Transverse colon (tissue), 4 donors: ENCODE measurements around the gene CD59.

Experiments used
- CTCF ChIP-seq, 5 experiments: fragments of 200-600 bp in 3 of 5; fragments of 450-650 bp in 2 of 5; sonication (generic) in 3 of 5; IDR thresholded peaks; 1 replicate in 2 of 5; 2 replicates in 3 of 5; pipeline ENCODE4 v1.5.1; 2016 to 2017; ENCODE audit warnings: antibody characterized with exemption in 5 of 5, inconsistent platforms in 3 of 5, mild to moderate bottlenecking in 2 of 5, moderate library complexity in 1 of 5
- EP300 ChIP-seq: sonication (generic); formaldehyde crosslinking; IDR thresholded peaks from one replicate; pipeline ENCODE4 v1.6.1; 2017; ENCODE audit warnings: antibody characterized with exemption, low read depth
- POLR2A ChIP-seq: fragments of 450-650 bp; IDR thresholded peaks from one replicate; pipeline ENCODE4 v1.6.1; 2016; ENCODE audit warnings: antibody characterized with exemption, mild to moderate bottlenecking, moderate library complexity
- POLR2AphosphoS5 ChIP-seq, 3 donors: sonication (generic); formaldehyde crosslinking; IDR thresholded peaks; one replicate each; pipeline ENCODE4 v1.6.1; 2016; ENCODE audit warnings: antibody characterized with exemption in 3 of 3

GRCh38 chr11:33704240-33705002 lies 31.8 kb downstream of the CD59 start:
- TF ChIP-seq CTCF (IDR thresholded peaks at IDR 0.05) (no peak), POLR2A (no peak), EP300 (no peak), POLR2AphosphoS5 (IDR thresholded peaks at IDR 0.05) (no peak)
